ENCODE data around the gene IFITM1. TPM values are rescaled to one million over a fixed set of nuclear protein-coding genes. Genes with fewer than 3 reads are reported as not detected.

The IFITM1 gene
- total and polyA plus RNA-seq, 2 of the 13 experiments (the other 11 are each of a cell fraction or from before 2014, with no cell fraction given), result 0.38 to 11.1 TPM

GRCh38 chr11:305844-306211, 8.0 kb upstream of the IFITM1 start:
- Histone ChIP-seq H3K4me1 (ENCODE audit: insufficient read depth, low read length) (peaks cover 55% of the 10 kb centered on the region), H3K36me3 (replicated peaks in 1 of 2; ENCODE audit: control insufficient read depth in 1 of 2, insufficient read depth in 2 of 2, low read length in 2 of 2) (no peaks in the 10 kb centered on the region), H3K4me2 (ENCODE audit: low read depth, low read length) (peak overlapping the region; percentile 56), H3K9ac (ENCODE audit: insufficient read depth, low read depth, low read length) (peak overlapping the region; percentile 10; the same call in 1 of the 2 replicates), H3K4me3 (replicated peaks in 1 of 3; ENCODE audit: insufficient read depth in 1 of 3, low read depth in 2 of 3, low read length in 3 of 3) (peak overlapping the region in 1 of 3 experiments; percentile 27; a peak in 1 of 6 replicates), H2AFZ (ENCODE audit: low read length) (peak overlapping the region; percentile 71), H3K27ac (ENCODE audit: extremely low read length, insufficient read depth, low read length) (no peak overlapping the region), H3K9me3 (ENCODE audit: low read length) (no peaks in the 10 kb centered on the region), H3K27me3 (ENCODE audit: control insufficient read depth in 1 of 2, insufficient read depth in 2 of 2, low read length in 2 of 2) (no peaks in the 10 kb centered on the region), H3K79me2 (ENCODE audit: insufficient read depth, low read length) (peaks cover 7% of the 10 kb centered on the region), H4K20me1 (ENCODE audit: insufficient read depth, low read length) (no peaks in the 10 kb centered on the region)
- BruUV-seq (replicated peaks), result no TSS peak
- TF ChIP-seq ELF3 (CRISPR knock-in tag; IDR thresholded peaks at IDR 0.05) (0 out of 2 replicates have a peak, but pooled peaks have one; percentile 7), SRF (IDR thresholded peaks at IDR 0.05; ENCODE audit: low read depth, low read length) (no peak), GFI1 (CRISPR knock-in tag; IDR thresholded peaks at IDR 0.05; ENCODE audit: borderline replicate concordance) (peak; percentile 24; the same call in 1 of the 2 replicates), TAF1 (CRISPR knock-in tag; IDR thresholded peaks at IDR 0.05) (0 out of 2 replicates have a peak, but pooled peaks have one; percentile 6), ZFX (CRISPR knock-in tag; IDR thresholded peaks at IDR 0.05; ENCODE audit: low read depth) (peak; percentile 4; the same call in 1 of the 2 replicates), ZBTB8A (CRISPR knock-in tag; IDR thresholded peaks at IDR 0.05; ENCODE audit: borderline replicate concordance, low read depth) (no peak)
- ChIA-PET CTCF (ENCODE audit: low intra/inter-chr PET ratio, low total read pairs) (no interaction called here), POLR2A (interaction anchor here (0.9 to 2.9 kb wide), 11 partner anchors 9 to 144 kb away, joined by 3 to 21 read pairs (median 3); partner anchors contain the start of genes PTDSS2 and RIC8A)
- in situ Hi-C loops (cut with HindIII; ENCODE audit: extremely low pct_ligation_motif_present, low pct_unique_long_range_greater_than_20kb) (no loop called here), intact Hi-C loops (cut with micrococcal nuclease; ENCODE audit: unreplicated experiment) (loop anchor here (5.0 kb wide), 1 partner anchor 51 kb away; no protein-coding TSS in a partner anchor)
- 39% methylated on average over 10 of the region's 10 CpGs for WGBS (ENCODE audit: low lambda C conversion rate)
- no peak for DNase-seq (ENCODE audit: low spot score)
- ATAC-seq, result no peak
- FAIRE-seq, result no peak

GRCh38 chr11:306645-307371, 7.0 kb upstream of the IFITM1 start:
- Histone ChIP-seq H3K79me2 (ENCODE audit: insufficient read depth, low read length) (peaks cover 7% of the 10 kb centered on the region), H4K20me1 (ENCODE audit: insufficient read depth, low read length) (no peaks in the 10 kb centered on the region), H3K9me3 (ENCODE audit: low read length) (no peaks in the 10 kb centered on the region), H3K27ac (ENCODE audit: extremely low read length, insufficient read depth, low read length) (no peak overlapping the region), H2AFZ (ENCODE audit: low read length) (no peak overlapping the region), H3K4me2 (ENCODE audit: low read depth, low read length) (peak overlapping the region; percentile 40; the same call in 1 of the 2 replicates), H3K36me3 (replicated peaks in 1 of 2; ENCODE audit: control insufficient read depth in 1 of 2, insufficient read depth in 2 of 2, low read length in 2 of 2) (no peaks in the 10 kb centered on the region), H3K4me1 (ENCODE audit: insufficient read depth, low read length) (peaks cover 52% of the 10 kb centered on the region), H3K27me3 (ENCODE audit: control insufficient read depth in 1 of 2, insufficient read depth in 2 of 2, low read length in 2 of 2) (no peaks in the 10 kb centered on the region), H3K9ac (ENCODE audit: insufficient read depth, low read depth, low read length) (no peak overlapping the region), H3K4me3 (replicated peaks in 1 of 3; ENCODE audit: insufficient read depth in 1 of 3, low read depth in 2 of 3, low read length in 3 of 3) (peak overlapping the region in 1 of 3 experiments; percentile 7; a peak in 1 of 6 replicates)
- BruUV-seq (replicated peaks), result no TSS peak
- FAIRE-seq (no peak), DNase-seq (ENCODE audit: low spot score) (no peak), ATAC-seq (no peak)
- in situ Hi-C loops (cut with HindIII; ENCODE audit: extremely low pct_ligation_motif_present, low pct_unique_long_range_greater_than_20kb) (no loop called here), intact Hi-C loops (cut with micrococcal nuclease; ENCODE audit: unreplicated experiment) (loop anchor here (5.0 kb wide), 1 partner anchor 50 kb away; no protein-coding TSS in a partner anchor)
- ChIA-PET POLR2A (interaction anchor here (1.0 to 2.9 kb wide), 7 partner anchors 8 to 100 kb away, joined by 3 to 21 read pairs (median 3); partner anchors contain the start of genes BET1L and RIC8A), CTCF (ENCODE audit: low intra/inter-chr PET ratio, low total read pairs) (no interaction called here)
- WGBS (ENCODE audit: low lambda C conversion rate), result 54% methylated on average over 13 of the region's 17 CpGs
- TF ChIP-seq SAP130 (CRISPR knock-in tag; IDR thresholded peaks at IDR 0.05; ENCODE audit: low read depth) (0 out of 2 replicates have a peak, but pooled peaks have one; percentile 16), ZNF446 (CRISPR knock-in tag; IDR thresholded peaks at IDR 0.05) (no peak), FOSL2 (CRISPR knock-in tag; IDR thresholded peaks at IDR 0.05) (no peak), NFATC3 (CRISPR knock-in tag; IDR thresholded peaks at IDR 0.05) (no peak), NR2F6 (IDR thresholded peaks at IDR 0.05) (no peak), NR2F6 (CRISPR knock-in tag; IDR thresholded peaks at IDR 0.05) (peak; percentile 24; the same call in 1 of the 2 replicates), CTCF (CRISPR knock-in tag; IDR thresholded peaks at IDR 0.05) (0 out of 2 replicates have a peak, but pooled peaks have one; percentile 2), ZNF616 (CRISPR knock-in tag; IDR thresholded peaks at IDR 0.05; ENCODE audit: low read depth) (no peak), ZBTB33 (CRISPR knock-in tag; IDR thresholded peaks at IDR 0.05) (0 out of 2 replicates have a peak, but pooled peaks have one; percentile 6)
